ENCODE measurements around the gene HLTF.

The HLTF gene

DNA sequence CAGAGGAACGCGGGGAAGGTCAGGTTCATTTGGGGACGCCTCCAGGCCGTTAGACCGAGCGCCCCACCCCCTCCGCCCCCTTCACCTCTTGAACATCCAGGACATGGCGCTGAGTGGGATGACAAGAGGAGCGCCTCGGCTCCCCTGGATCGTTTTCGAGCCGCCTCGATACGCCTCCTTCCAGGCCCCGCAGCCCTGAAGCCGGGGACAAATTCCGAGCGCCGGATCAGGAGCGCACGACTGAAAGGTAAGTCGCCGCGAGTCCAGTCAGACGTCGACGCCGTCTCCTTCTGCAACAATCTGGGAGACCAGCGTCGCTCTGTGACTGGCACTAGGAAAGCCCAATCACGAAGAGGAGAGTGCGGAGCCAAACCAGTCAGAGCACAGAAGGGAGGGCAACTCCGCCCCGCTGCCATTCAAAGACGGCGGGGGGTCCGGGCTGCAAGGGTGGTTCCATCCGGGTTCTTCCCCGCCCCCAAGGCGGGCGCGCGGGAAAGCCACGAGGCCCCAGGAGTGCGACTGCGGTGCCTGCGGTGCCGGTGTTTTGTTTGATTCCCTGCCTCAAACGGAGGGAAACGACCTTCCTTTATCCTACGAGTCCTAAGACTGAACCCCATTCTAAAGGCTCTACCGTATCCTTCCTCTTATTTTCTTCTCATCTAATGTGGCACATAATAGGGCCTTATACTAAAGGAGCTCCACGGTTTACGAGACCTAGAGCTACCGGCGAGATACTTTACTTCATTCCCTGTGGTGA lies at the start of gene HLTF:
TSS of gene HLTF (minus strand) at position 302 of the 757 bp plus-strand sequence. CDS start at position 105, 197 bp downstream.
- peak; percentile 98 for DNase-seq (ENCODE audit: low read depth)
- peak within 1 kb of the TSS; percentile 94 for H3K4me3 ChIP-seq (ENCODE audit: control insufficient read depth, low read depth, low read length)
- no peak for TF ChIP-seq CTCF (conservative IDR thresholded peaks at IDR 0.05; ENCODE audit: control insufficient read depth, insufficient read depth, low read depth, low read length)

- DNase-seq (ENCODE audit: low read depth): peak; percentile 52
- TF ChIP-seq CTCF (conservative IDR thresholded peaks at IDR 0.05; ENCODE audit: control insufficient read depth, insufficient read depth, low read depth, low read length): no peak
- no peak overlapping the region for H3K4me3 ChIP-seq (ENCODE audit: control insufficient read depth, low read depth, low read length)
Measured at GRCh38 chr3:149134575-149134974, 48.2 kb upstream of the HLTF start.

GRCh38 chr3:149131589-149131988 lies 45.3 kb upstream of the HLTF start:
- no peak for DNase-seq (ENCODE audit: low read depth)
- no peak overlapping the region for H3K4me3 ChIP-seq (ENCODE audit: control insufficient read depth, low read depth, low read length)
- no peak for TF ChIP-seq CTCF (conservative IDR thresholded peaks at IDR 0.05; ENCODE audit: control insufficient read depth, insufficient read depth, low read depth, low read length)

- no peak for TF ChIP-seq CTCF (conservative IDR thresholded peaks at IDR 0.05; ENCODE audit: control insufficient read depth, insufficient read depth, low read depth, low read length)
- peak within 1 kb of the TSS; percentile 74 for H3K4me3 ChIP-seq (ENCODE audit: control insufficient read depth, low read depth, low read length)
- DNase-seq (ENCODE audit: low read depth): peak; percentile 84
Measured at GRCh38 chr3:149129326-149130205, 43.2 kb upstream of the HLTF start, which contains the start of gene HPS3. HPS3 (plus strand) TSS chr3:149129638; CDS start chr3:149129724, 86 bp downstream.

GRCh38 chr3:149128821-149129220 lies 42.5 kb upstream of the HLTF start:
- DNase-seq (ENCODE audit: low read depth): peak; percentile 15
- no peak for TF ChIP-seq CTCF (conservative IDR thresholded peaks at IDR 0.05; ENCODE audit: control insufficient read depth, insufficient read depth, low read depth, low read length)
- H3K4me3 ChIP-seq (ENCODE audit: control insufficient read depth, low read depth, low read length): peak overlapping the region; percentile 74

DNA sequence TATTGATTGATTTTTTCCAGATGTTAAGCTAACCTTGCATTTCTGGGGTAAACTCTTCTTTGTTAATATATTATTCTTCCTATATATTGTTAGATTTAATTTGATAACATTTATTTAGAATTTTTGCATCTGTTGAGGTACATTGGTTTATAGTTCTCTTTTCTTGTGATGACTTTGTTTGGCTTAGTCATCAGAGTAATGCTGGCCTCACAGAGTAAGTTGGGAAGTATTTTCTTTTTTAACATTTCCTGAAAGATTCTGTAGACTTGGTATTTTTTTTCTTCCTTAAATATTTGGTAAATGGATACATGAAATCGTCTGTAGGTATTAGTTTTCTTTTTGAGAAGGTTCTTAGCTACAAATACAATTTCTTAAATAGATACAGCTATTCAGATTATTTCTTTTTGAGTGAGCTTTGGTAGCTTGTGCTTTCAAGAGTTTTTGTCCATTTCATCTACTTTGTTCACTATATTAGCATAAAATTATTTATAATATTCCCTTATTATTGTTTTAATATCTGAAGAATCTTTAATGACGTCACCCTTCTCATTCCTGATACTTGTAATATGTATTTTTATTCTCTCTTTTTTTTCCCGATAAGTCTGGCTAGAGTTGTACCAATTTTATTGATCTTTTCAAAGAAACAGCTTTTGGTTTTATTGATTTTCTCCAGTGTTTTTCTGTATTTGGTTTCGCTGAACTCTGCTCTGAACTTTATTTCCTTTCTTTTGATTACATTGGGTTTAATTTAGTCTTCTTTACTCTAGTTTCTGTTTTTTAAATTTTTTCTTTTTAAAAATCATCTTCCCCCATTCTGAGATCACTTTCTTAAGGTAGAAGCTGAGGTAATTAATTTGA lies 36.6 kb upstream of the HLTF start:
- TF ChIP-seq CTCF (conservative IDR thresholded peaks at IDR 0.05; ENCODE audit: control insufficient read depth, insufficient read depth, low read depth, low read length): no peak
- H3K4me3 ChIP-seq (ENCODE audit: control insufficient read depth, low read depth, low read length): no peak overlapping the region
- peak; percentile 27 for DNase-seq (ENCODE audit: low read depth)
